IgD-negative memory B cell (primary cell): ENCODE measurements around the gene ADAMTSL3. TPM values are rescaled to one million over a fixed set of nuclear protein-coding genes. Genes with fewer than 3 reads are reported as not detected.

Source experiments
- H3K27ac Mint-ChIP-seq, 3 donors: one replicate each; pipeline ENCODE4 v1.8.0; 2020 to 2022; ENCODE audit warnings: mild to moderate bottlenecking in 3 of 3, mixed read lengths in 3 of 3, moderate library complexity in 1 of 3
- H3K27me3 Mint-ChIP-seq: one replicate; pipeline ENCODE4 v1.8.0; 2021; ENCODE audit warnings: mixed read lengths
- H3K36me3 Mint-ChIP-seq: one replicate; pipeline ENCODE4 v1.8.0; 2020; ENCODE audit warnings: mild to moderate bottlenecking, mixed read lengths
- H3K4me1 Mint-ChIP-seq, 3 donors: one replicate each; pipeline ENCODE4 v1.8.0; 2020 to 2022; ENCODE audit warnings: mixed read lengths in 3 of 3, mild to moderate bottlenecking in 1 of 3
- H3K4me3 Mint-ChIP-seq, 4 donors: one replicate each; pipeline ENCODE4 v1.8.0; 2020 to 2022; ENCODE audit warnings: mild to moderate bottlenecking in 4 of 4, mixed read lengths in 4 of 4, moderate library complexity in 3 of 4
- H3K9me3 Mint-ChIP-seq, 3 donors: one replicate each; pipeline ENCODE4 v1.8.0; 2020 to 2021; ENCODE audit warnings: mixed read lengths in 3 of 3, mild to moderate bottlenecking in 1 of 3
- polyA plus RNA-seq: library from polyadenylated mRNA; unstranded; fragments of 300-500 nt; fragmentation: Illumina TruSeq; gene quantifications from one replicate; pipeline ENCODE4 v1.2.3, GENCODE V29; 2021

ADAMTSL3 gene
- polyA plus RNA-seq, 1 donor from 2014 or later = not detected

DNA sequence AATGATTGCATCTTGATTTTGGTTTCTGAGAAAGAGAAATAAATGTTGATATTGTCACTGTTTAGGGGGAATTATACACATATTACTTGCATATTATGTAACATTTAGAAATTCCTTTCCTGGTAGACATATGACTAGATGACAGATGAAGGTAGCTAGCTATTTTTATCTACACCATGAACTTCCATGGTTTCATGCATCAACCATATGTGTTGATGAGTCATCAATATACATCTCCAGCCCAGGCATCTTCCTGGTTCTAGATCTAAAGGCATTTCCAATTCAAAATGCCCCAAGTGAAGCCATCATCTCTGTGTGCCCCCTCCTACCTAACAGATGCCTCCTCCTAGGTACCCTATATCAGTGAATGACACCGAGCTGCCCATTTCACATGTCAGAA, 9.5 kb upstream of the ADAMTSL3 start:
- Mint-ChIP-seq H3K27ac (no peak overlapping the region), H3K4me3 (peak overlapping the region in 1 of 4 donors; percentile 6), H3K36me3 (no peaks in the 10 kb centered on the region)

DNA sequence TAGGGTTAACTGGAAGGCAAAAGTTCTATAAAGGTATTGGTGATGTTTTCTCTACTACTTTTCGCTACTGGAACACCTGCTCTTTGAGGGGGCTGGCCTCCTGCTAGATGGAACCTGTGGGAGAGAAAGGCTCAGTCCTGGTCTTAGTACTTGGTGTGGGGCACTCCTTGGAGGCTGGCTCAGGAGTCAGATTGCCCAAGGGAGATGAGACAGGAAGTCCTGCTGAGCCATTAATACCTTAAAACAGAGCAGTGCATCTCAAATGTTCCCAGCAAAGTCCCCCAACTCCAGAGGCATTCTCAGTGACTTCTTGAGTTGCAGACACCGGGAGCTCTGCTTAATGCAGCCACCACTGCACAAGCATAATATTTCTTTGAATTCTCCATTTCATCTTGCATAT, 3.1 kb upstream of the ADAMTSL3 start:
- Mint-ChIP-seq H3K9me3 (peaks cover 0 to 5% (median 0%) of the 10 kb centered on the region in 3 donors), H3K4me1 (peaks cover 0 to 2% (median 0%) of the 10 kb centered on the region in 3 donors), H3K36me3 (no peaks in the 10 kb centered on the region), H3K27me3 (peaks cover 15% of the 10 kb centered on the region), H3K4me3 (no peak overlapping the region), H3K27ac (no peak overlapping the region)

More for the DNA sequence above, 9.5 kb upstream of the ADAMTSL3 start:
- peaks cover 0 to 15% (median 5%) of the 10 kb centered on the region in 3 donors for H3K9me3 Mint-ChIP-seq
- H3K4me1 Mint-ChIP-seq = peaks cover 0 to 2% (median 0%) of the 10 kb centered on the region in 3 donors
- H3K27me3 Mint-ChIP-seq = no peaks in the 10 kb centered on the region

DNA sequence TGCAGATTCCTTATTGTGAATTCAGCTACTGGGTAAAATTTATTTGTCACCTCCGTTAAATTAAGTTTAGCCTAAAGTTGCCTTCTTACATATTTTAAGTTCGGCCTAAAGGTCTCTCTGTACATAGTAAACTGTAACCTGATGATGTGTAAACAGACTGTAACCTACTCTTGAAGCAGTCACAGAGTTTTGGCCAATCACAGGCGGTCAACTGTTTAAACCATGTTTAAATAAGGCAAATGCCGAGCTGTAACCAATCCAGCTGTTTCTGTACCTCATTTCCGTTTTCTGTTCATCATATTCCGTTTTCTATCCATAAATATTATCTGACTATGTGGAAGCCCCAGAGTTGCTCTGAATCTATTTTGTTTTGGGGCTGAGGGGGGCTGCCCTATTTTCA, 2.4 kb upstream of the ADAMTSL3 start:
- Mint-ChIP-seq H3K27me3 (peaks cover 15% of the 10 kb centered on the region), H3K27ac (no peak overlapping the region), H3K4me1 (peaks cover 0 to 2% (median 0%) of the 10 kb centered on the region in 3 donors), H3K4me3 (no peak overlapping the region), H3K9me3 (peaks cover 0 to 5% (median 0%) of the 10 kb centered on the region in 3 donors), H3K36me3 (no peaks in the 10 kb centered on the region)

DNA sequence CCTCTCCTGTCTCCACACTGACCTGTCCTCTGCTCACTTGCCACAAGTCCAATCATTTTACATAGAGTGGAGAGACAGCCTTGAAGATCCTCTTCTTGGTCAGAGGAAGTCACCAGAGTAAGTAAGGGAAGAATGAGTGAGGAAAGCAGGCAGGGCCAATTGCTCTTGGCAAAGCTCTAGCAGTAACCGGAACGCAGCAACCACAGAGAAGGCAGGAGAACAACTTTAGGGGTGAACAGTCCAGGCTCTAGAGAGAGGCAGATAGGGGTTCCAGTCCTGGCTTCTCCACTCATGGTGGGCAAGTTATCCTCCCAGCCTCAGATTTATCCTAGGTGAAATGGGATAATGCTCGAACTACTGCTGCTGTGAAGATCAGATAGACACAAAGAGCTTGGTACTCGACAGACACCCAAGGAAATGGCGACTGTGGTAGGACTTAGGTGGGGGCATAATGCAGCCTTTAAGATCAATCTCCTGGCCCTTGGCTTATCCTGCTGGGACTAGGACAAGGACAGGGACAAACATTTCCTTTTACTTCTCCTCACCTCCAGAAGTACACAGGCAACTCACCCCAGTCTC, 1.2 kb upstream of the ADAMTSL3 start:
- H3K27ac Mint-ChIP-seq = no peak overlapping the region
- peaks cover 0 to 2% (median 0%) of the 10 kb centered on the region in 3 donors for H3K4me1 Mint-ChIP-seq
- H3K27me3 Mint-ChIP-seq = peaks cover 15% of the 10 kb centered on the region
- H3K4me3 Mint-ChIP-seq = no peak overlapping the region
- peaks cover 0 to 5% (median 2%) of the 10 kb centered on the region in 3 donors for H3K9me3 Mint-ChIP-seq
- H3K36me3 Mint-ChIP-seq = no peaks in the 10 kb centered on the region

DNA sequence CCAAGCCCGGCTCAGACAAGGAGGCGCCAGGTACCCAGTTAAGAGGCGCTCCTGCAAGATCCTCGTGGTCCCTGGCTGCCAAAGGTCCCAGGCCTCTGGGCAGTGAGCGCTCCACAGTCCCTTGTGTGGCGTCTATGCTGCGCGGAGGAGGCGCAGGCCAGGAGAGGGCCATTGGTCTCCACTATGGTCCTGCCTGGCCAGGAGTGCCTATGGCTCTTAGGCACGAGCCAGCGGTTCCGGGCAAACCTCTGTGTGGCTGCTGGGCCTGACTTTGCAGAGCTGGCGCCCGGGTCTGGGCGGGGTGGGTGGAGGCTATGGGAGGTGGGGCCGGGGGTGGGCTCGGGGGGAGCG, 660 bp upstream of the ADAMTSL3 start:
- H3K9me3 Mint-ChIP-seq = peaks cover 0 to 5% (median 2%) of the 10 kb centered on the region in 3 donors
- H3K4me1 Mint-ChIP-seq = peaks cover 0 to 2% (median 0%) of the 10 kb centered on the region in 3 donors
- peaks cover 15% of the 10 kb centered on the region for H3K27me3 Mint-ChIP-seq
- no peak overlapping the region for H3K4me3 Mint-ChIP-seq
- H3K27ac Mint-ChIP-seq = no peak overlapping the region
- no peaks in the 10 kb centered on the region for H3K36me3 Mint-ChIP-seq

- H3K27me3 Mint-ChIP-seq = peaks cover 15% of the 10 kb centered on the region
- no peak overlapping the region for H3K27ac Mint-ChIP-seq
- no peaks in the 10 kb centered on the region for H3K36me3 Mint-ChIP-seq
- peaks cover 2 to 5% (median 4%) of the 10 kb centered on the region in 3 donors for H3K9me3 Mint-ChIP-seq
- no peak overlapping the region for H3K4me3 Mint-ChIP-seq
- H3K4me1 Mint-ChIP-seq = peaks cover 0 to 2% (median 0%) of the 10 kb centered on the region in 3 donors
These were observed 685 bp downstream of the ADAMTSL3 start for GRCh38 chr15:83654379-83655236.

DNA sequence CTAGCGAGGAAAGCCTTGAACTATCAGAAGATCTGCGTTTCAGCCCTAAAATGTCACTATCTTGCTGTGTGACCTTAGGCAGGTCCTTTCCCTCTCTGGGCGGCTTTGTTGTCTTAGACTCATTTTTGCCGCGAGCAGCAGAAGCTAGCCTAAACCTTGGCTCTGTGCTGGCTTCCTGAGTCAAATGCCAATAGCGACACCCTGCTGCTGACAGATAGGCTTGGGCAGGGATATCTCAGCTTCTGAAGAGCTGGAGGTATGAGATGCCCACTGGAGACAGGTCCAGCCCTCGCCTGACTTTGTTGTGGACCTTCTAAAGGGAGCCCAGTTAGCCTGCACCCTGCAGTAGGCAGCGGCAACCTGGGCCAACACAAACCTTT, 1.3 kb downstream of the ADAMTSL3 start:
- peaks cover 15% of the 10 kb centered on the region for H3K27me3 Mint-ChIP-seq
- H3K9me3 Mint-ChIP-seq = peaks cover 2 to 5% (median 4%) of the 10 kb centered on the region in 3 donors

GRCh38 chr15:83656192-83656591, 2.3 kb downstream of the ADAMTSL3 start:
- no peaks in the 10 kb centered on the region for H3K36me3 Mint-ChIP-seq
- peaks cover 0 to 2% (median 0%) of the 10 kb centered on the region in 3 donors for H3K4me1 Mint-ChIP-seq
- H3K9me3 Mint-ChIP-seq = peaks cover 2 to 5% (median 4%) of the 10 kb centered on the region in 3 donors
- no peak overlapping the region for H3K4me3 Mint-ChIP-seq
- no peak overlapping the region for H3K27ac Mint-ChIP-seq
- peaks cover 15% of the 10 kb centered on the region for H3K27me3 Mint-ChIP-seq

More for the DNA sequence above, 1.3 kb downstream of the ADAMTSL3 start:
- Mint-ChIP-seq H3K36me3 (no peaks in the 10 kb centered on the region), H3K4me3 (no peak overlapping the region), H3K27ac (no peak overlapping the region), H3K4me1 (peaks cover 0 to 2% (median 0%) of the 10 kb centered on the region in 3 donors)

- Mint-ChIP-seq H3K4me1 (peaks cover 0 to 2% (median 0%) of the 10 kb centered on the region in 3 donors), H3K36me3 (no peaks in the 10 kb centered on the region), H3K9me3 (peaks cover 2 to 4% (median 4%) of the 10 kb centered on the region in 3 donors), H3K27ac (no peak overlapping the region), H3K27me3 (peaks cover 15% of the 10 kb centered on the region), H3K4me3 (no peak overlapping the region)
These were observed 3.1 kb downstream of the ADAMTSL3 start for GRCh38 chr15:83656943-83657528.

DNA sequence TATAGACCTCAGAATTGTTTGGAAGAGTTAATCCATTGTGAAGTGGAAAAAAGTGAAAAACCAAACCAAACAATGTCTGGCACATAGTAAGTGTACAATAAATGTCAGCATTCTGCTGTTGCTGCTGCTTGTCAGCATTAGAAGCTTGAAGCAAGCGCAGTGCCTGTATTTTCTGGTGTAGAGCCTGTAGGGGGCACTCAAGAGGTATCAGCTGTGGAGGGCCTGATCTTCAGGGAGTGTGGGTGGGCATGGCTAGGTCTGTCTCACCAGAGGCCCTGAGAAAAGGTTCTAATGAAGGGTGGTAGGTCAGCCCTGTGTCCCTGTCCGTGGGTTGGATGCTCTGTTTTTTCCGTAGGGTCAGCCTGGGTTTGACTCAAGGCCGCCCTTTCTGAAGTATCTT, 3.6 kb downstream of the ADAMTSL3 start:
- Mint-ChIP-seq H3K9me3 (peaks cover 2 to 4% (median 3%) of the 10 kb centered on the region in 3 donors), H3K4me3 (no peak overlapping the region), H3K27ac (no peak overlapping the region), H3K36me3 (no peaks in the 10 kb centered on the region), H3K4me1 (peaks cover 0 to 1% (median 0%) of the 10 kb centered on the region in 3 donors), H3K27me3 (peaks cover 13% of the 10 kb centered on the region)

- Mint-ChIP-seq H3K4me3 (no peak overlapping the region), H3K36me3 (no peaks in the 10 kb centered on the region), H3K27me3 (peaks cover 5% of the 10 kb centered on the region), H3K9me3 (peaks cover 2 to 4% (median 2%) of the 10 kb centered on the region in 3 donors), H3K4me1 (no peaks in the 10 kb centered on the region), H3K27ac (no peak overlapping the region)
These were observed 4.8 kb downstream of the ADAMTSL3 start for GRCh38 chr15:83658430-83659416.

- Mint-ChIP-seq H3K27me3 (peaks cover 4% of the 10 kb centered on the region), H3K4me3 (no peak overlapping the region), H3K4me1 (no peaks in the 10 kb centered on the region), H3K9me3 (peaks cover 2 to 4% (median 4%) of the 10 kb centered on the region in 3 donors), H3K36me3 (no peaks in the 10 kb centered on the region), H3K27ac (no peak overlapping the region)
These were observed 5.5 kb downstream of the ADAMTSL3 start for GRCh38 chr15:83659417-83659812.

DNA sequence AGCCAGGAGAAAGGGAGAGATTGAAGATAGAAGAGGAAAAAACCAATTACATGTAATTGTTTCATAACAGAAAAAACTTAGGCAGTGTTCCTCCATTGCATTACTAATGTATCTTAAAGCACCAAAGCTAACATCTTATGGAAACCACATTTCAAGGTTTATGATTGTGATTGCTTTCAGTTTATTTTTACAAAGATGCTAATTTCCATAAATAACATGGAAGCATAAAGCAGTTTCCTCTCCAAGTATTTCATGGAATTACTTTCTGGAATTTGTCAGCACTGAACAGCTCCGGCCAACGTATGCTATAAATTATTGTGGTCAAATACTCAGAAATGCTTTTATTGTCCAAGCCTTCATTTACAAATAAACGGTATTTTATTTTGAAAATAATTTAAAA, 11.6 kb downstream of the ADAMTSL3 start:
- H3K27ac Mint-ChIP-seq = no peak overlapping the region
- H3K4me1 Mint-ChIP-seq = no peaks in the 10 kb centered on the region
- H3K36me3 Mint-ChIP-seq = no peaks in the 10 kb centered on the region
- H3K9me3 Mint-ChIP-seq = peaks cover 0 to 6% (median 3%) of the 10 kb centered on the region in 3 donors
- no peak overlapping the region for H3K4me3 Mint-ChIP-seq
- H3K27me3 Mint-ChIP-seq = no peaks in the 10 kb centered on the region

GRCh38 chr15:83670672-83671229, 16.8 kb downstream of the ADAMTSL3 start:
- no peak overlapping the region for H3K4me3 Mint-ChIP-seq
- no peak overlapping the region for H3K27ac Mint-ChIP-seq
- H3K36me3 Mint-ChIP-seq = no peaks in the 10 kb centered on the region
- no peaks in the 10 kb centered on the region for H3K27me3 Mint-ChIP-seq
- H3K9me3 Mint-ChIP-seq = peaks cover 0 to 6% (median 5%) of the 10 kb centered on the region in 3 donors
- H3K4me1 Mint-ChIP-seq = peaks cover 0 to 3% (median 0%) of the 10 kb centered on the region in 3 donors
